GM10847 (cell line): ENCODE data around the gene ZPBP2.

Source experiments
- POLR2A ChIP-seq: IDR thresholded peaks from 2 replicates; pipeline ENCODE4 v1.6.1; 2011; ENCODE audit not compliant: insufficient read length; ENCODE audit errors: extremely low read depth

The ZPBP2 gene

GRCh38 chr17:39846205-39846604 is 21.8 kb upstream of the ZPBP2 start:
- TF ChIP-seq POLR2A, result no peak

- no peak for TF ChIP-seq POLR2A
These were observed 19.4 kb upstream of the ZPBP2 start for GRCh38 chr17:39848600-39848999.

- TF ChIP-seq POLR2A, result no peak
These were observed 15.8 kb upstream of the ZPBP2 start for GRCh38 chr17:39852239-39852638.

GRCh38 chr17:39854909-39855308 is 13.1 kb upstream of the ZPBP2 start:
- no peak for TF ChIP-seq POLR2A

DNA sequence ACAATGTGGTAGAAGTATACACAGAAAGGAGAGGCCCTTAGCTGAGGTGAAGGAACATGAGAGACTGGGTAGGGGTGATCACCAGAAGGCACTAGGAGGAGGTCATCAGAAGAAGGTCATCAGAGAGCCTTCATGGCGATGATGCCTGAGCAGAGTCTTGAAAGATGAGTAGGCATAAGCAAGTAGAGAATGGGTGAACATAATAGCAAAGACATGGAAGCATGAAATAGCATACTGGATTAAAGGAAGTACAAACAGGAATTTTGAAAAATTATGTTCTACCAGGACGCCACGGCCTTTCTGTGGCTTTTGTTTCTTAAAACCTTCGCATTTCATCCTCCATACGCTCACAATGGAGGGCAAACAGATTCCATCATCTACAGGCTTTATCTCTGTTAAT is 6.8 kb upstream of the ZPBP2 start:
- no peak for TF ChIP-seq POLR2A

DNA sequence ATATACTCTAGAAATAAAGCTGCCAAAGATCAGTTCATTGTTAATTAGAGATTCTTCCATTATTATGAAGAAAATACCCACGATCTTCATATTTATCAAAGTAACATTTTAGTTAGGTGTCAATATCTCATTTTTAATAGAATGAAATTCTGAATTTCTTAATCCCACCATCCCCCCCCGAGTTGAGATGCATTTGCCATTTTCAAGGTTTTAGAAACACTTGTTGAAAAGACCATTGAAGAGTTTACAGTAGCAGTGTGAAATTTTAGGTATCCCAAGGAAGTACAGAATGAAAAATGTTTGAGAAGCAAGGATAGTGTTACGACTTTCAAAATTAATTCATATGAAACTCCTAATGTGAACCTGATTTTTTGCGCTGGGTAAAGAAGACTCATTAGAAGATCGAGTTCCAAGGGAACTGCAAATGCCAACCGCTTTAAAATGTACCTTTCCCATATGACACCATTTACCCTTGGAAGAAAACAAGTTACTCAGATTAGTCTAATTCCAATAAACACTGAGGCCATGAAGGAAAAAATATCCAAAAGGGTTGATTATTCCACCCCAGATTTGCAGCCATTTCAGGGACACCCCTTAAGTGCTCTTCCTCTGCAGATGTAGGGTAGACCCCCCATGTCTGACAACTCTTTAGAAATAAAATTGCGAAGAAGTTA is 4.6 kb upstream of the ZPBP2 start:
- no peak for TF ChIP-seq POLR2A

GRCh38 chr17:39863918-39864746 is 3.9 kb upstream of the ZPBP2 start, which contains the start of gene IKZF3:
TSS of gene IKZF3 (minus strand) at chr17:39864312. CDS start at chr17:39864126, 186 bp downstream.
- peak; percentile 61 for TF ChIP-seq POLR2A

GRCh38 chr17:39866013-39866730 is 1.8 kb upstream of the ZPBP2 start:
- no peak for TF ChIP-seq POLR2A

DNA sequence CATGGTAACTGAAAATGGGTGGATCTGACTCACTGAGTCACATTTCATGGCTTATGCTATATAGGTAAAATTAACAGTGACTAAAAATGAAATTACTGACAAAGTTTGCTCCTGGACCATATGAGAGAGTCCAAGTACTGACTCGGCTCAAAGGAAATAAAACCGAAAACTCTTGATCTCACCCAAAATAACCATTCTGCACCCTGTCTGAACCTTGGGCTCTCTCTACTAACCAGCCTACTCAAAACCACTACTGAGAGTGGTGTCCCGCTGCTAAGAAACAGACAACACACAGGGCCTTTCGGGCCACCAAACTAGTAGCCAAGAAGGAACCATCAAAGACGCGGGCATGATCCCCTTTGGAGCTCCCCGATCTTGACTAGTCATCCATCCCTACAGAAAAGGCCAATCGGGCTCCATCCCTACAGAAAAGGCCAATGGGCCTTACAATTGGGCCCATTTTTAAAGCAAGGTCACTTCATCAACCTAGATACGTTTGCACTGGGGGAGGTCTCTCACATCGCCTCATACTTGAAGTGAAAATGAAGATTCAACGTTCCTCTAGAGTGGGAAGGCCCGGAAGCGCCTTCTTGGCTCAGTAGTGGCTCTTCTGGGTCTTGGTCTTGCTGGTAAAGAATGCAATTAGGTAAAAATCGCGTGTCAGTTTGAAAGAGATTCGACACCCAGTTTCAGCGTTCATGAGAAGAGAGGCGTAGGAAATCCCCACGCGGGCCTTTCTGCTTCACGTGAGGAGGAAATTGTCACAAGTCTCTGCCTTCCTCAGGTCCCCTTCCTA is 720 bp upstream of the ZPBP2 start:
- TF ChIP-seq POLR2A, result no peak

DNA sequence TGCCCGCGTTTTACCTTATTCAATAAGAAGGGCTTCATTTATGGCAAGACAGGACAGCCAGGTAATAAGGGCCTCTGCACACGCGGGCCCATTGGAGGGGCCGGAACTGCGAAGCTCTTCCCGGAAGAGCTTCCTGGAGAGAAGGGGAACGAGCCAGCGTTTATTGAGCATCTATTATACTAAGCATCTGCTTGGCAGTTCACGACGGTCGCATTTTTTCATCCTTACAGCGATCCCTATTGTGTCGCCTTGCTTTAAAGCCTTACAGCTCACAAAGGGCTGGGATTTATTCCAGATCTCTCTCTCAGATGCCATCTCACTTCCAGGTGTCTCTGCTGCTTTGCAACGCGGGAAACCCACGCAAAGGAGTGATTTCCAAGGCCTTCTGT is 546 bp downstream of the ZPBP2 start:
- TF ChIP-seq POLR2A, result no peak

DNA sequence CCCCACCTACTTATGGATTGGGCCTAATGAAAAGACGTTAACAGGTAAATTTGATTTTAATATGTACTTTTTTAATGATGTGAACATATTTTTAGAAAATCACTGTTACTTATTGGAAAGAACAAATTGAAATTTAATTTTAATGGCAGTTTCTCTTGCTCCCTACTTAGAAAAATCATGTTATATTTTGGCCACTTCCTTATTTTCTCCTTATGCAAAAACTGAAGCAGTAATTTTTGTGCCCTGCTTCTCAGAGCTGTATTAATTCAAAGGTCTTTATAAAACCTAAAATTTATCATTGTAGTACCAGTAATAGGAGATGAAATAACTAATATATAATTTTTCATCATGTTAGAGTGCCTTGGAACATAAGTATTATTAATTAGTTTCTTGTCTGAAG is 2.8 kb downstream of the ZPBP2 start:
- TF ChIP-seq POLR2A, result no peak

DNA sequence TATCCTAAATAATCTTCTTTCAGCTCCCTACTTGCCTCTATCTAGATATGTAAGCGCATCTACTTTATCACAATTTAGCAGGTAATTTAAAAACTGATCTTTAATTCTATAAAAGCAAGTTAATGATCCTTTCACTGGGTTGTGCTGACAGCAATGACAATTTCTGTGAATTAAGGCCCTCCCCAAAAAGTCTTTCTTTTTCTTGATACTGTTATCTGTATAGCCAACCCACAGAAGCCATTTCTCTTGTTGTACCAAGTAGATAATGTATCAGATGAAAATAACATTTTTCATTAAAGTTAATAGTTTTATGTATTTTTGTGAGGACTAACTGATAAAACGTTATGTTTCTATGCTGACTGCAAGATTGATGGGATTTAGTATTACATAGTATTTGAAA is 3.8 kb downstream of the ZPBP2 start:
- TF ChIP-seq POLR2A, result no peak

DNA sequence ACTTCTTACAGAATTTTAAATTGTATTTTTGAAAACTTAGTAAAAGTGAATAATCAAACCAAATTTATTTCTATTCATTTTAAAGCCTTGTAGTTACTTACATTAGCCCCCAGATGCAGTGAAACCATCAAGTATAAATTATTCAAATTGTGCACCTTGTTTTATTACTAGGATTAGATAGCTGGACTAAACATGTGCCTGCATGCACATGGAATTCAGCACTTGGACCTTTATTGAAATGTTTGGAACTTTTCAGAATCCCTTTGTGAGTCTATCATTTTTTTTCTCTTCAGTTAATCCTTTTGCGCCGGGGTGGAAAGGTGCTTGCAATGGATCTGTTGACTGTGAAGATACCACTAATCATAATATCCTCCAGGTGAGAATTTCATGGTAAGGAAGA is 4.7 kb downstream of the ZPBP2 start:
- no peak for TF ChIP-seq POLR2A

DNA sequence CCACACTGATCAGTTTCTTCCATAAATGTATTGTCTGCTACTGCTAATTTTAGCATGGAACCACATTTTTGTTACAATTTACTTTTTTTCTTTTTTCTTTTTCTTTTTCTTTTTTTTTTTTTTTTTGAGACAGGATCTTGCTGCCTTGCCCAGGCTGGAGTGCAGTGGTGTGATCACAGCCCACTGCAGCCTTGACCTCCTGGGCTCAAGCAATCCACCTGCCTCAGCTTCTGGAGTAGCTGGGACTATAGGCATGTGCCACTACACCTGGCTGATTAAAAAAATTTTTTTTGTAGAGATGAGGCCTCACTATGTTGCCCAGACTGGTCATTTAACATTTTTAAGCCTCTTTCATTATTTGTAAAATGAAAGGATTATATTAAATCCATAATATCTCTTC is 19.1 kb downstream of the ZPBP2 start:
- no peak for TF ChIP-seq POLR2A

DNA sequence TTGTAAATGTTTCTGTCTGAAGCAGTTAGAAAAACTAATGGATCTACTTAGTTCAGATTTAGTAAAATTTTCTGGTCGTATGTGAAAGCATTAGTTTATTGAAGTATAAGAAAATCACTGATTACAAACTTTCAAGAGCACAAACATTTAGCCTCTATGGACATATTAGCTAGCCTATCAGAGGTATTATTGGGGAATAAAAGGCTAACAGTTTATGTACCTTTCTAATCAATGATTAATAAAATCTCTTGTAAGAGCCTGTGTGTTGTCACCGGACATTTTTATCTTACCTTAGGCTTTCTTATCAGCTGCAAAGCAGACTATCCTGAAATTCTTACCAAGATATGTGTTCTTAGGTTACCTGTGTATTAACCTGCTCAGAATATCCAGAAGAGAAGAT is 21.2 kb downstream of the ZPBP2 start:
- TF ChIP-seq POLR2A, result no peak
